ENCODE results near the gene PTCD1.

DNA sequence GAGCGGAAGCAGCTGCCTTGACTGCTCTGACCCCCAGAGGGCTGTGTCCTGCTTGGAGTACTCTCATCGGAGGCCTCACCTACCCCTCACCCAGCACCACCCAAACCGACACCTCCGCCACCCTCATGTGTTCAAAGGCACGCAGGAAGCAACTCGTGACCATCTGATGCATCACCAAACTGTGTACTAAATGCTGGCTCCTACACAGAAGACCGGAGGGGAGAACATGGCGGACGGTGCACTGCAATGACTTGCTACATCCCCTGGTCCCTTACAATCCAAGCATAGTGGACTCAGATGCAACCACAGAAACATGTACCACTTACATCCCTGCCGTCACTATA, 33.6 kb downstream of the PTCD1 start:
- TF ChIP-seq TARDBP (IDR thresholded peaks at IDR 0.05) (no peak), HDGF (IDR thresholded peaks at IDR 0.05; ENCODE audit: borderline replicate concordance) (no peak)
